C4-2B (cell line): ENCODE results near the gene BTG4.

ENCODE experiments used
- CTCF ChIP-seq: fragments of 450-650 bp; conservative IDR thresholded peaks from 2 replicates; pipeline ENCODE4 v1.5.1; 2017; ENCODE audit warnings: mild to moderate bottlenecking
- ZFX ChIP-seq: fragments of 450-650 bp; IDR thresholded peaks from 2 replicates; pipeline ENCODE4 v1.6.1; 2017

GRCh38 chr11:111465400-111465799, 46.8 kb downstream of the BTG4 start:
- TF ChIP-seq CTCF (no peak), ZFX (no peak)
